ENCODE results near the gene PTPRJ. TPM values are rescaled to one million over a fixed set of nuclear protein-coding genes. Genes with fewer than 3 reads are reported as not detected.

Gene PTPRJ
- total RNA-seq, 1 experiment from 2014 or later: 12.1 TPM

GRCh38 chr11:48081151-48082010, 101.0 kb downstream of the PTPRJ start:
- Histone ChIP-seq H3K9me3 (ENCODE audit: low read depth, low read length, poor library complexity, severe bottlenecking) (no peaks in the 10 kb centered on the region), H3K4me3 (ENCODE audit: low read depth, low read length, poor library complexity, severe bottlenecking) (no peak overlapping the region)

DNA sequence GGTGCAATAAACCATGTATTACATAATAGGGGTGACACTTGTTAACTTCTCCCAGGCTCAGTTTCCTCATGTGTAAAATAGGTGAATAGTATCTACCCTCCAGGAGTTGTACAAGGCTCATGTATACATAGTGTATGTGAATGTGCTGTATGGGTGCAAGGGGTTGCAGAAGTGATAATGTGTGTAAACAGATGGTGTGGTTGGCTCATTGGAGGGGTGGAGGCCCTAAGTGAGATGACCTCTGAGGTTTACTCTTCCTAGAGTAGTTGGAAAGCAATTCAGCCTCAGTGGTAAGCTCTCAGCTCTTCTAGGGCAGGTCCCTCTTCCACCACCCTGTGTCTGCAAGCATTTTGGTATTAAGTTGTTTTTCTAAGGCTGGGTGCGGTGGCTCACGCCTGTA, 102.4 kb downstream of the PTPRJ start:
- ChIA-PET CTCF (no interaction called here), POLR2A (ENCODE audit: low non-redundant PET) (interaction anchor here (0.6 kb wide), 1 partner anchor 19 kb away, joined by 3 read pairs; no protein-coding TSS in a partner anchor)
- TF ChIP-seq EZH2 (IDR thresholded peaks at IDR 0.05; ENCODE audit: borderline replicate concordance, low read depth, low read length, poor library complexity, severe bottlenecking): no peak
- no peak for TF ChIP-seq CTCF (conservative IDR thresholded peaks at IDR 0.05; ENCODE audit: low read depth, low read length)
- H3K4me1 ChIP-seq (ENCODE audit: insufficient read depth, low read length, poor library complexity, severe bottlenecking): no peaks in the 10 kb centered on the region
- DNase-seq (ENCODE audit: low spot score): no peak
- H3K27me3 ChIP-seq (replicated peaks; ENCODE audit: insufficient read depth, low read depth, low read length, poor library complexity): no peaks in the 10 kb centered on the region
- no peak overlapping the region for H3K4me3 ChIP-seq (ENCODE audit: low read depth, low read length, poor library complexity, severe bottlenecking)
- intact Hi-C loops (cut with micrococcal nuclease; ENCODE audit: unreplicated experiment): no loop called here
- no TSS peak for BruUV-seq (replicated peaks)
- H3K9me3 ChIP-seq (ENCODE audit: low read depth, low read length, poor library complexity, severe bottlenecking): no peaks in the 10 kb centered on the region
- no peak overlapping the region for H3K27ac ChIP-seq (ENCODE audit: low read depth, low read length, poor library complexity, severe bottlenecking)
- no peaks in the 10 kb centered on the region for H3K36me3 ChIP-seq (ENCODE audit: insufficient read depth, low read length, poor library complexity, severe bottlenecking)

More at GRCh38 chr11:48081151-48082010, 101.0 kb downstream of the PTPRJ start:
- CTCF ChIA-PET: no interaction called here
- H3K4me1 ChIP-seq (ENCODE audit: insufficient read depth, low read length, poor library complexity, severe bottlenecking): no peaks in the 10 kb centered on the region
- no peaks in the 10 kb centered on the region for H3K36me3 ChIP-seq (ENCODE audit: insufficient read depth, low read length, poor library complexity, severe bottlenecking)
- POLR2A ChIA-PET (ENCODE audit: low non-redundant PET): no interaction called here
- no peak overlapping the region for H3K27ac ChIP-seq (ENCODE audit: low read depth, low read length, poor library complexity, severe bottlenecking)
- TF ChIP-seq EZH2 (IDR thresholded peaks at IDR 0.05; ENCODE audit: borderline replicate concordance, low read depth, low read length, poor library complexity, severe bottlenecking) (no peak), CTCF (conservative IDR thresholded peaks at IDR 0.05; ENCODE audit: low read depth, low read length) (no peak)
- DNase-seq (ENCODE audit: low spot score): no peak
- no TSS peak for BruUV-seq (replicated peaks)
- no peaks in the 10 kb centered on the region for H3K27me3 ChIP-seq (replicated peaks; ENCODE audit: insufficient read depth, low read depth, low read length, poor library complexity)
- intact Hi-C loops (cut with micrococcal nuclease; ENCODE audit: unreplicated experiment): no loop called here

DNA sequence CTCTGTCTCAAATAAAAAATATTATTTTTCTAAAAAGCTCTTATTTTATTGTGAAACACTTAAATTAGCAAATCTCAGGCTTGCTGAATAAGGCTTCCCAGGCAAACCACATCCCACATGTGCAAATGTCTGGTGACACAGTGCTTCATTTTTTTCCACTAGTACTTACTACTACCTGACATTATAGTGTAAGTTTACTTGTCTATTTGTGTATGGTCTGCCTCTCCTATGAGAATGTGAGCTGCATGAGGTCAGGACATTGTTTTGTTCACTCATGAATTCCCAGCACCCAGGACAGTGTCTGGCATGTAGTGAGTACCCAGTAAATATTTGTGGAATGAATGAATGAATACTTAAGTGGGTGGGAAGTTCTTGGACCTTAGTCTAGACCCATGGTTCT, 103.1 kb downstream of the PTPRJ start:
- intact Hi-C loops (cut with micrococcal nuclease; ENCODE audit: unreplicated experiment): no loop called here
- Histone ChIP-seq H3K27ac (ENCODE audit: low read depth, low read length, poor library complexity, severe bottlenecking) (no peak overlapping the region), H3K4me3 (ENCODE audit: low read depth, low read length, poor library complexity, severe bottlenecking) (no peak overlapping the region), H3K27me3 (replicated peaks; ENCODE audit: insufficient read depth, low read depth, low read length, poor library complexity) (no peaks in the 10 kb centered on the region), H3K9me3 (ENCODE audit: low read depth, low read length, poor library complexity, severe bottlenecking) (no peaks in the 10 kb centered on the region), H3K4me1 (ENCODE audit: insufficient read depth, low read length, poor library complexity, severe bottlenecking) (peaks cover 6% of the 10 kb centered on the region), H3K36me3 (ENCODE audit: insufficient read depth, low read length, poor library complexity, severe bottlenecking) (no peaks in the 10 kb centered on the region)
- ChIA-PET CTCF (no interaction called here), POLR2A (ENCODE audit: low non-redundant PET) (no interaction called here)
- no peak for DNase-seq (ENCODE audit: low spot score)
- TF ChIP-seq CTCF (conservative IDR thresholded peaks at IDR 0.05; ENCODE audit: low read depth, low read length): no peak
- TF ChIP-seq EZH2 (IDR thresholded peaks at IDR 0.05; ENCODE audit: borderline replicate concordance, low read depth, low read length, poor library complexity, severe bottlenecking): no peak
- no TSS peak for BruUV-seq (replicated peaks)

Measured in A673 (cell line).